ENCODE results near the gene CARD8.
A peak's percentile ranks its signal among the peaks of the same experiment; 100 is the strongest.
"Not testable (repeated sequence)": the region's sequence is repeated elsewhere in the genome, so short reads cannot be mapped to it uniquely, and the experiment has no call there.

Gene CARD8

GRCh38 chr19:48255376-48256303 lies at the start of gene CARD8:
TSS of gene CARD8 (minus strand) at chr19:48255912. CDS start at chr19:48241020, 14,892 bp downstream.
- DNase-seq (ENCODE audit: low read depth): peak; percentile 86

- DNase-seq (ENCODE audit: low read depth): no peak
These were observed 48.2 kb upstream of the CARD8 start for GRCh38 chr19:48303866-48304265.

- no peak for DNase-seq (ENCODE audit: low read depth)
These were observed 47.7 kb upstream of the CARD8 start for GRCh38 chr19:48303367-48303766.

GRCh38 chr19:48302600-48302959 lies 46.9 kb upstream of the CARD8 start:
- no peak for DNase-seq (ENCODE audit: low read depth)

- no peak for DNase-seq (ENCODE audit: low read depth)
These were observed 46.3 kb upstream of the CARD8 start for GRCh38 chr19:48301886-48302599.

- no peak for DNase-seq (ENCODE audit: low read depth)
These were observed 42.3 kb upstream of the CARD8 start for GRCh38 chr19:48297975-48298374.

- no peak for DNase-seq (ENCODE audit: low read depth)
These were observed 41.4 kb upstream of the CARD8 start for GRCh38 chr19:48296963-48297734.

- no peak for DNase-seq (ENCODE audit: low read depth)
These were observed 39.7 kb upstream of the CARD8 start for GRCh38 chr19:48295458-48295857.

GRCh38 chr19:48292798-48293197 lies 37.1 kb upstream of the CARD8 start:
- peak; percentile 46 for DNase-seq (ENCODE audit: low read depth)

- not testable (repeated sequence) for DNase-seq (ENCODE audit: low read depth)
These were observed 35.7 kb upstream of the CARD8 start for GRCh38 chr19:48291489-48291815.

- peak; percentile 74 for DNase-seq (ENCODE audit: low read depth)
These were observed 35.2 kb upstream of the CARD8 start for GRCh38 chr19:48290771-48291488.

GRCh38 chr19:48290401-48290770 lies 34.7 kb upstream of the CARD8 start:
- no peak for DNase-seq (ENCODE audit: low read depth)

GRCh38 chr19:48287748-48288147 lies 32.0 kb upstream of the CARD8 start:
- DNase-seq (ENCODE audit: low read depth): no peak

GRCh38 chr19:48284896-48285295 lies 29.2 kb upstream of the CARD8 start:
- DNase-seq (ENCODE audit: low read depth): no peak

GRCh38 chr19:48283908-48284307 lies 28.2 kb upstream of the CARD8 start:
- DNase-seq (ENCODE audit: low read depth): no peak

- no peak for DNase-seq (ENCODE audit: low read depth)
These were observed 24.0 kb upstream of the CARD8 start for GRCh38 chr19:48279747-48280146.

- no peak for DNase-seq (ENCODE audit: low read depth)
These were observed 19.2 kb upstream of the CARD8 start for GRCh38 chr19:48274938-48275337.

GRCh38 chr19:48274173-48274572 lies 18.5 kb upstream of the CARD8 start:
- no peak for DNase-seq (ENCODE audit: low read depth)

- DNase-seq (ENCODE audit: low read depth): peak; percentile 45
These were observed 15.9 kb upstream of the CARD8 start for GRCh38 chr19:48271531-48272151.

- not testable (repeated sequence) for DNase-seq (ENCODE audit: low read depth)
These were observed 13.9 kb upstream of the CARD8 start for GRCh38 chr19:48269617-48270026.

- not testable (repeated sequence) for DNase-seq (ENCODE audit: low read depth)
These were observed 9.6 kb upstream of the CARD8 start for GRCh38 chr19:48265326-48265725.

- not testable (repeated sequence) for DNase-seq (ENCODE audit: low read depth)
These were observed 4.6 kb upstream of the CARD8 start for GRCh38 chr19:48260359-48260714.
